A673 (cell line): ENCODE data around the gene HPCAL4. TPM values are rescaled to one million over a fixed set of nuclear protein-coding genes. Genes with fewer than 3 reads are reported as not detected.

Experiments used
- BruUV-seq: library from RNA; stranded (reverse); fragments of 400-500 nt; replicated peaks from 2 replicates; lab custom pipeline; 2021; lab: Mats Ljungman, UMichigan
- CTCF ChIA-PET: fragments of 300-600 bp; sonication (Branson Sonifier 250); formaldehyde crosslinking; loops from one replicate; lab custom pipeline; 2022; ENCODE audit warnings: antibody characterized with exemption; lab: Charles Lee
- POLR2A ChIA-PET: fragments of 300-600 bp; sonication (Branson Sonifier 250); formaldehyde crosslinking; loops from one replicate; lab custom pipeline; 2022; ENCODE audit warnings: antibody characterized with exemption; ENCODE audit not compliant: low non-redundant PET; lab: Charles Lee
- DNase-seq: peaks from one replicate; pipeline ENCODE4 v3.0.0-alpha.2; 2015; ENCODE audit warnings: low spot score
- H3K27ac ChIP-seq: fragments of 200-600 bp; sonication (generic); 2 replicates; pipeline ENCODE4 v1.5.1; 2016; ENCODE audit warnings: mixed run types, low read depth, mild to moderate bottlenecking, mixed read lengths, antibody characterized with exemption, low read length; ENCODE audit not compliant: poor library complexity, severe bottlenecking
- H3K27me3 ChIP-seq: fragments of 200-600 bp; sonication (generic); replicated peaks from 2 replicates; pipeline ENCODE4 v1.6.1; 2017; ENCODE audit warnings: mixed run types, low read depth, mild to moderate bottlenecking, mixed read lengths, antibody characterized with exemption, low read length; ENCODE audit not compliant: insufficient read depth, poor library complexity
- H3K36me3 ChIP-seq: fragments of 200-600 bp; sonication (generic); 2 replicates; pipeline ENCODE4 v1.6.1; 2016; ENCODE audit warnings: mixed run types, mild to moderate bottlenecking, mixed read lengths, antibody characterized with exemption, low read length; ENCODE audit not compliant: insufficient read depth, poor library complexity, severe bottlenecking
- H3K4me1 ChIP-seq: fragments of 200-600 bp; sonication (generic); 2 replicates; pipeline ENCODE4 v1.6.1; 2017; ENCODE audit warnings: mixed run types, mild to moderate bottlenecking, mixed read lengths, antibody characterized with exemption, low read length; ENCODE audit not compliant: insufficient read depth, poor library complexity, severe bottlenecking
- H3K4me3 ChIP-seq: fragments of 200-600 bp; sonication (generic); 2 replicates; pipeline ENCODE4 v1.5.1; 2016; ENCODE audit warnings: low read depth, mixed run types, mild to moderate bottlenecking, mixed read lengths, low read length; ENCODE audit not compliant: poor library complexity, severe bottlenecking
- H3K9me3 ChIP-seq: fragments of 200-600 bp; sonication (generic); 2 replicates; pipeline ENCODE4 v1.6.1; 2016; ENCODE audit warnings: mixed run types, low read depth, mild to moderate bottlenecking, mixed read lengths, antibody characterized with exemption, low read length; ENCODE audit not compliant: poor library complexity, severe bottlenecking
- CTCF ChIP-seq: fragments of 300-800, 200-600 bp; sonication (generic); conservative IDR thresholded peaks from 2 replicates; pipeline ENCODE4 v1.5.1; 2017; ENCODE audit warnings: low read depth, mild to moderate bottlenecking, antibody characterized with exemption, low read length, moderate library complexity, mixed read lengths
- EZH2 ChIP-seq: fragments of 200-600 bp; sonication (generic); IDR thresholded peaks from 2 replicates; pipeline ENCODE4 v1.6.1; 2017; ENCODE audit warnings: borderline replicate concordance, low read depth, mild to moderate bottlenecking, mixed read lengths, antibody characterized with exemption, low read length; ENCODE audit not compliant: poor library complexity, severe bottlenecking
- intact Hi-C: fragments of 100-400 bp; cut with micrococcal nuclease; formaldehyde crosslinking; loops from one replicate; pipeline ENCODE4 v1.10.0; 2022; ENCODE audit not compliant: unreplicated experiment
- total RNA-seq: library from RNA; stranded (reverse); gene quantifications from 2 replicates; pipeline ENCODE4 v1.2.3, GENCODE V29; 2021

The HPCAL4 gene
- total RNA-seq, 1 experiment from 2014 or later = not detected

GRCh38 chr1:39657923-39658485 lies 33.2 kb downstream of the HPCAL4 start:
- DNase-seq = peak; percentile 86
- no peaks in the 10 kb centered on the region for H3K9me3 ChIP-seq
- ChIA-PET POLR2A (no interaction called here), CTCF (interaction anchor here (0.6 to 1.9 kb wide), 10 partner anchors 11 to 1365 kb away, joined by 3 to 41 read pairs (median 5); partner anchors contain the start of gene NT5C1A)
- intact Hi-C loops = loop anchor here (1.0 to 2.0 kb wide), 2 partner anchors 35 to 52 kb away; no protein-coding TSS in a partner anchor
- no peaks in the 10 kb centered on the region for H3K36me3 ChIP-seq
- no peaks in the 10 kb centered on the region for H3K27me3 ChIP-seq
- no peak overlapping the region for H3K27ac ChIP-seq
- no TSS peak for BruUV-seq
- peak overlapping the region; percentile 17 for H3K4me3 ChIP-seq
- no peaks in the 10 kb centered on the region for H3K4me1 ChIP-seq
- TF ChIP-seq CTCF (peak; percentile 91), EZH2 (no peak)

DNA sequence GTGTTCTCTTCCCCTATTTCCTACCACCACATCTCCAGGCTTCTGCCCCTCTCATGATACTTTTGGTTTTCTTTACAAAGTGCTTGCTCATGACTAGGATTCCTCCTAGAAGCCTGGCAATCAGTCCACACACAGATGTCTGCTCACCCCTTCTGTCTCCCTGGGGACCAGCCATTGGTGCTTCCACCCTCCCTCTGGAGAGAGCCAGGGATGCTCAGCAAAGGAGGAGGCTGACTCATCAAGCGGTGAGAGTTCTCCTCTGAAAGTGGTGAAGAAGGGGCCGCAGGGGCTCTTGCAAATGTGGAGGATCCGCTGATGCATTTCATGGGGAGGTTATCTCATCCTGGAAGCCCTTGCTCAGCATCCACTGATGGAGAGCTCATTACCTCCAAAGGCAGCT lies 33.8 kb downstream of the HPCAL4 start:
- no peak overlapping the region for H3K4me3 ChIP-seq
- BruUV-seq = no TSS peak
- TF ChIP-seq EZH2 (no peak), CTCF (no peak)
- no peaks in the 10 kb centered on the region for H3K36me3 ChIP-seq
- ChIA-PET POLR2A (no interaction called here), CTCF (interaction anchor here (0.6 to 1.9 kb wide), 10 partner anchors 11 to 1365 kb away, joined by 3 to 41 read pairs (median 5); partner anchors contain the start of gene NT5C1A)
- H3K27ac ChIP-seq = no peak overlapping the region
- no peaks in the 10 kb centered on the region for H3K27me3 ChIP-seq
- intact Hi-C loops = no loop called here
- peak; percentile 28 for DNase-seq
- H3K9me3 ChIP-seq = no peaks in the 10 kb centered on the region
- no peaks in the 10 kb centered on the region for H3K4me1 ChIP-seq

- ChIA-PET CTCF (interaction anchor here (0.6 kb wide), 1 partner anchor 53 kb away, joined by 12 read pairs; no protein-coding TSS in a partner anchor), POLR2A (no interaction called here)
- H3K27ac ChIP-seq = no peak overlapping the region
- intact Hi-C loops = no loop called here
- no peaks in the 10 kb centered on the region for H3K27me3 ChIP-seq
- no peaks in the 10 kb centered on the region for H3K9me3 ChIP-seq
- BruUV-seq = no TSS peak
- no peaks in the 10 kb centered on the region for H3K36me3 ChIP-seq
- no peak for DNase-seq
- no peak overlapping the region for H3K4me3 ChIP-seq
- H3K4me1 ChIP-seq = no peaks in the 10 kb centered on the region
- no peak for TF ChIP-seq EZH2
- no peak for TF ChIP-seq CTCF
Measured at GRCh38 chr1:39656391-39656790, 34.8 kb downstream of the HPCAL4 start.
